HEK293 (cell line): ENCODE results near the gene PER1.
A peak's percentile ranks its signal among the peaks of the same experiment; 100 is the strongest.

Source experiments
- CTCF ChIA-PET: fragments of 350-600 bp; formaldehyde crosslinking; extraction: SDS; loops from one replicate; lab custom pipeline; 2021; ENCODE audit warnings: antibody characterized with exemption; lab: Yijun Ruan, JAX
- POLR2A ChIA-PET: fragments of 300-600 bp; formaldehyde crosslinking; extraction: SDS; loops from one replicate; lab custom pipeline; 2020; ENCODE audit warnings: antibody characterized with exemption, inconsistent platforms; lab: Yijun Ruan, JAX
- H3K27ac ChIP-seq: fragments of 200-500 bp; sonication (Bioruptor generic); 2 replicates; pipeline ENCODE4 v1.5.1; 2014; ENCODE audit warnings: low read depth, low read length, control low read depth, inconsistent platforms; ENCODE audit errors: extremely low read depth
- H3K36me3 ChIP-seq, 2 experiments: fragments of 200-500 bp in 1 of 2; sonication (Bioruptor generic) in 1 of 2; 1 replicate in 1 of 2; 2 replicates in 1 of 2; pipeline ENCODE4 v1.5.1; 2014 to 2017; ENCODE audit warnings: inconsistent platforms in 2 of 2, low read length in 2 of 2; ENCODE audit not compliant: control insufficient read depth in 2 of 2, insufficient read depth in 1 of 2
- H3K4me1 ChIP-seq: fragments of 200-500 bp; sonication (Bioruptor generic); 2 replicates; pipeline ENCODE4 v1.5.1; 2014; ENCODE audit warnings: mild to moderate bottlenecking, low read length, inconsistent platforms; ENCODE audit not compliant: control insufficient read depth, insufficient read depth
- H3K4me3 ChIP-seq: 2 replicates; pipeline ENCODE4 v1.5.1; 2011; ENCODE audit warnings: low read depth, mild to moderate bottlenecking, control low read depth, low read length, moderate library complexity
- H3K9me3 ChIP-seq: fragments of 200-500 bp; sonication (Bioruptor generic); 2 replicates; pipeline ENCODE4 v1.5.1; 2014; ENCODE audit warnings: low read depth, low read length, inconsistent platforms; ENCODE audit not compliant: control insufficient read depth, insufficient read depth
- AEBP2 ChIP-seq: fragments of 450-650 bp; formaldehyde crosslinking; IDR thresholded peaks from 2 replicates; pipeline ENCODE4 v1.5.1; 2016; ENCODE audit warnings: missing biosample characterization, missing genetic modification characterization, borderline replicate concordance
- BCL11A ChIP-seq: fragments of 450-650 bp; formaldehyde crosslinking; IDR thresholded peaks from 2 replicates; pipeline ENCODE4 v1.5.1; 2016; ENCODE audit warnings: low read depth, missing biosample characterization, missing genetic modification characterization
- FEZF1 ChIP-seq: fragments of 450-650 bp; formaldehyde crosslinking; IDR thresholded peaks from 2 replicates; pipeline ENCODE4 v1.5.1; 2016; ENCODE audit warnings: missing biosample characterization, missing genetic modification characterization
- GFI1B ChIP-seq: fragments of 450-650 bp; formaldehyde crosslinking; IDR thresholded peaks from 2 replicates; pipeline ENCODE4 v1.5.1; 2016; ENCODE audit warnings: missing biosample characterization, missing genetic modification characterization
- HOXC10 ChIP-seq: sonication (generic); formaldehyde crosslinking; IDR thresholded peaks from 2 replicates; pipeline ENCODE4 v1.8.1; 2023; ENCODE audit warnings: mild to moderate bottlenecking, missing genetic modification reagents
- PATZ1 ChIP-seq: fragments of 450-650 bp; formaldehyde crosslinking; IDR thresholded peaks from 2 replicates; pipeline ENCODE4 v1.5.1; 2016; ENCODE audit warnings: missing biosample characterization, missing genetic modification characterization
- REST ChIP-seq: fragments of 450-650 bp; formaldehyde crosslinking; IDR thresholded peaks from 2 replicates; pipeline ENCODE4 v1.5.1; 2016; ENCODE audit warnings: missing biosample characterization, missing genetic modification characterization
- TCF7L2 ChIP-seq: IDR thresholded peaks from 2 replicates; pipeline ENCODE4 v1.6.1; 2011; ENCODE audit warnings: low read depth, mild to moderate bottlenecking, inconsistent platforms, low read length, moderate library complexity, borderline replicate concordance
- ZBTB21 ChIP-seq: fragments of 450-650 bp; formaldehyde crosslinking; IDR thresholded peaks from 2 replicates; pipeline ENCODE4 v1.5.1; 2017; ENCODE audit warnings: missing biosample characterization, missing genetic modification characterization
- ZBTB48 ChIP-seq: fragments of 450-650 bp; formaldehyde crosslinking; IDR thresholded peaks from 2 replicates; pipeline ENCODE4 v1.5.1; 2016; ENCODE audit warnings: missing biosample characterization, missing genetic modification characterization
- ZBTB49 ChIP-seq: fragments of 450-650 bp; formaldehyde crosslinking; IDR thresholded peaks from 2 replicates; pipeline ENCODE4 v1.5.1; 2016; ENCODE audit warnings: missing biosample characterization, missing genetic modification characterization, low read depth
- ZNF121 ChIP-seq: fragments of 450-650 bp; formaldehyde crosslinking; IDR thresholded peaks from 2 replicates; pipeline ENCODE4 v1.5.1; 2016; ENCODE audit warnings: missing biosample characterization, missing genetic modification characterization
- ZNF132 ChIP-seq: fragments of 450-650 bp; formaldehyde crosslinking; IDR thresholded peaks from 2 replicates; pipeline ENCODE4 v1.5.1; 2017; ENCODE audit warnings: missing biosample characterization, missing genetic modification characterization, borderline replicate concordance
- ZNF23 ChIP-seq: fragments of 450-650 bp; formaldehyde crosslinking; IDR thresholded peaks from 2 replicates; pipeline ENCODE4 v1.5.1; 2016; ENCODE audit warnings: missing biosample characterization, missing genetic modification characterization, borderline replicate concordance
- ZNF292 ChIP-seq: fragments of 450-650 bp; formaldehyde crosslinking; IDR thresholded peaks from 2 replicates; pipeline ENCODE4 v1.5.1; 2016; ENCODE audit warnings: low read depth, missing biosample characterization, missing genetic modification characterization, borderline replicate concordance
- ZNF311 ChIP-seq: fragments of 450-650 bp; formaldehyde crosslinking; IDR thresholded peaks from 2 replicates; pipeline ENCODE4 v1.5.1; 2017; ENCODE audit warnings: missing biosample characterization, missing genetic modification characterization, borderline replicate concordance
- ZNF324 ChIP-seq: fragments of 450-650 bp; formaldehyde crosslinking; IDR thresholded peaks from 2 replicates; pipeline ENCODE4 v1.5.1; 2016; ENCODE audit warnings: missing biosample characterization, missing genetic modification characterization
- ZNF335 ChIP-seq: fragments of 450-650 bp; formaldehyde crosslinking; conservative IDR thresholded peaks from 2 replicates; pipeline ENCODE4 v1.5.1; 2016; ENCODE audit warnings: missing biosample characterization, missing genetic modification characterization
- ZNF354C ChIP-seq: fragments of 450-650 bp; formaldehyde crosslinking; IDR thresholded peaks from 2 replicates; pipeline ENCODE4 v1.5.1; 2016; ENCODE audit warnings: missing biosample characterization, missing genetic modification characterization, low read depth, borderline replicate concordance
- ZNF560 ChIP-seq: fragments of 450-650 bp; formaldehyde crosslinking; IDR thresholded peaks from 2 replicates; pipeline ENCODE4 v1.5.1; 2017; ENCODE audit warnings: missing biosample characterization, missing genetic modification characterization, borderline replicate concordance
- ZNF621 ChIP-seq: fragments of 450-650 bp; formaldehyde crosslinking; IDR thresholded peaks from 2 replicates; pipeline ENCODE4 v1.5.1; 2017; ENCODE audit warnings: missing biosample characterization, missing genetic modification characterization
- ZNF624 ChIP-seq: fragments of 450-650 bp; formaldehyde crosslinking; IDR thresholded peaks from 2 replicates; pipeline ENCODE4 v1.5.1; 2017; ENCODE audit warnings: missing biosample characterization, missing genetic modification characterization
- ZNF660 ChIP-seq: fragments of 450-650 bp; IDR thresholded peaks from 2 replicates; pipeline ENCODE4 v1.5.1; 2018; ENCODE audit warnings: missing biosample characterization, mild to moderate bottlenecking, missing genetic modification characterization
- ZNF677 ChIP-seq: fragments of 450-650 bp; IDR thresholded peaks from 2 replicates; pipeline ENCODE4 v1.5.0; 2018; ENCODE audit warnings: missing biosample characterization, mild to moderate bottlenecking, missing genetic modification characterization, moderate library complexity
- ZNF701 ChIP-seq: fragments of 450-650 bp; formaldehyde crosslinking; IDR thresholded peaks from 2 replicates; pipeline ENCODE4 v1.5.1; 2016; ENCODE audit warnings: missing biosample characterization, missing genetic modification characterization
- TF ChIP-seq, protein P1 (sequence below): fragments of 450-650 bp; formaldehyde crosslinking; IDR thresholded peaks from 2 replicates; pipeline ENCODE4 v1.5.1; 2016; ENCODE audit warnings: missing biosample characterization, missing genetic modification characterization

The PER1 gene

DNA sequence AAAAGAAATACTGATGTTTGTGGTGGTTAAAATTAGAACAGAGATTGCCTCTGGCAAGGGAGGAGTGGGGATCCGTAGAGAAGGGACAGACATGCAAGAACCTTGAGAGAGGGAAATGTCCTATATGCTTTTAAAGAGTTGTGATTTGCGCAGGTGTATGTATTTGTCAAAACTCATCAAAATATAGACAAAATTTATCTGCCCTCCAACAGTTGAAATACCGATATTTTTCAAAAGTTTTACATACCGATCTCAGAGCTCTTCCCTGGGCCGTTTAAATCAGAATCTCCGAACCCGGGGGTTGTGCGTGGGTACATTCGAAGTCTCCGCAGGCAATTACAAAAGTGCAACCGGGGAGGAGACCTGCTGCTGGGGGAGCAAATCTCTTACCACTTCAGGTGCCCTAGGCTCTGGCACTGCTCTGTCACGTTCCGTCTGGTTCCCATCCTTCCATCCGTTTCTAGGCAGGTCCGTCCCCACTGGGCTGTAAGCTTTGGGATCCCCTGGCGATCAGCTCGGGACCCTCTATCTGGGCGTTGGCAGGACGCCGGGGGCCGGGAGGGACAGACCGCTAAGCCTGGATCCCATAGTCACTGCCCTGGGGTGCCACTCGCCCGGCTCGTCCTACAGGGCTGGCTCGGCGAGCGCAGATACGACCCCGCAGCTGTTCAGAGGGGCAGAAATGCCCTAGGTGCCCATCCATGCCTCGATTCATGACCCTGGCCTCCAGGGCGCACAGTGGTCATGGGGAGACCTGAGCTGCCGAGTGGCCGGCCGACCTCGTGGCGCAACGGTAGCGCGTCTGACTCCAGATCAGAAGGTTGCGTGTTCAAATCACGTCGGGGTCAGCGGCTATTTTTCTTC is 33.6 kb upstream of the PER1 start:
- H3K27ac ChIP-seq = peak overlapping the region; percentile 79
- TF ChIP-seq GFI1B (tag by site-specific recombination) (no peak; the same call in 1 of the 2 replicates), ZNF23 (tag by site-specific recombination) (no peak), ZNF354C (no peak), AEBP2 (tag by site-specific recombination) (no peak), ZNF560 (tag by site-specific recombination) (no peak), BCL11A (peak; percentile 88), FEZF1 (tag by site-specific recombination) (no peak), ZNF292 (tag by site-specific recombination) (no peak), ZNF121 (tag by site-specific recombination) (0 out of 2 replicates have a peak, but pooled peaks have one; percentile 8), ZBTB21 (tag by site-specific recombination) (no peak; the same call in 1 of the 2 replicates), ZNF660 (tag by site-specific recombination) (peak; percentile 78), ZBTB48 (tag by site-specific recombination) (peak; percentile 78), ZNF335 (tag by site-specific recombination) (peak; percentile 82), ZNF132 (no peak), HOXC10 (no peak), ZNF621 (tag by site-specific recombination) (no peak), ZNF324 (tag by site-specific recombination) (peak; percentile 78), REST (tag by site-specific recombination) (no peak), TCF7L2 (no peak), ZNF311 (tag by site-specific recombination) (no peak), ZNF701 (tag by site-specific recombination) (no peak), ZBTB49 (tag by site-specific recombination) (no peak), PATZ1 (tag by site-specific recombination) (peak; percentile 78), ZNF677 (no peak), ZNF624 (no peak; the same call in 1 of the 2 replicates)
- TF ChIP-seq, protein P1, sequence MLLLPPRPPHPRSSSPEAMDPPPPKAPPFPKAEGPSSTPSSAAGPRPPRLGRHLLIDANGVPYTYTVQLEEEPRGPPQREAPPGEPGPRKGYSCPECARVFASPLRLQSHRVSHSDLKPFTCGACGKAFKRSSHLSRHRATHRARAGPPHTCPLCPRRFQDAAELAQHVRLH = peak; percentile 79; the same call in 1 of the 2 replicates

More for the DNA sequence above, 33.6 kb upstream of the PER1 start:
- peaks cover 13% of the 10 kb centered on the region for H3K4me1 ChIP-seq
- no peaks in the 10 kb centered on the region for H3K36me3 ChIP-seq
- H3K4me3 ChIP-seq = peak overlapping the region; percentile 86
- POLR2A ChIA-PET = interaction anchor here (0.7 to 13.9 kb wide), 12 partner anchors 9 to 116 kb away, joined by 3 to 394 read pairs (median 10); partner anchors contain the start of genes AURKB, CTC1, PFAS and TMEM107
- no peaks in the 10 kb centered on the region for H3K9me3 ChIP-seq
- CTCF ChIA-PET = interaction anchor here (0.6 to 1.5 kb wide), 13 partner anchors 24 to 557 kb away, joined by 3 to 7 read pairs (median 3); no protein-coding TSS in a partner anchor
